Fibroblast of villous mesenchyme (primary cell): Measurements from ENCODE around the gene SOCS4. TPM values are rescaled to one million over a fixed set of nuclear protein-coding genes. Genes with fewer than 3 reads are reported as not detected.
"Not testable (repeated sequence)": the region's sequence is repeated elsewhere in the genome, so short reads cannot be mapped to it uniquely, and the experiment has no call there.

Experiments
- DNase-seq: peaks from one replicate; pipeline ENCODE4 v3.0.0-alpha.2; 2010; ENCODE audit warnings: low read depth
- H3K4me3 ChIP-seq: 2 replicates; pipeline ENCODE4 v1.5.1; 2011; ENCODE audit warnings: low read depth, mild to moderate bottlenecking, low read length
- total RNA-seq: library from RNA; depleted of rRNA; stranded (reverse); fragments of >200 nt; gene quantifications from 2 replicates; pipeline ENCODE4 v1.2.3, GENCODE V29; 2012
- TF ChIP-seq, protein P1 (sequence below): IDR thresholded peaks from 2 replicates; pipeline ENCODE4 v1.5.1; 2012; ENCODE audit warnings: low read depth, mild to moderate bottlenecking, low read length; ENCODE audit not compliant: insufficient read depth

Gene SOCS4
- total RNA-seq, 1 donor, result 26.8 TPM

DNA sequence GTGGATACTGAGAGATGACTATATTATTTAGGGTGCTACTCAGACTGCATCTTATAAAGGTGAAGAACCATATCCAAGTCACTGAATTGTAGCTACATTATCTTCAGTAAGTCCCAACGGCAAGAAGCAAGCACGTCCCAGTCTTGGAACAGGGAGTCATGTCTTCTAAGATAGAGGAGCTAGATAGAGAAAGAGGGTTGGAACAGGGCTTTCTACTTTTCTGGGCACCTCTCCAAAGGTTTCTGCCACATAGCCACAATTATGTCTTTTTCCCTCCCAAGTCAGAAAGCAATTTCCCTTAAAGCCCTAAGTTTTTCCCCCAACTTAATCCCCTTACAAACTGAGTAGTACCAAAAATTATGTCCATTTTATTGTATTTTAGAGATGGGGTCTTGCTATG is 46.8 kb downstream of the SOCS4 start:
- peak; percentile 84 for DNase-seq

GRCh38 chr14:55074662-55075061 is 47.6 kb downstream of the SOCS4 start:
- TF ChIP-seq, protein P1, sequence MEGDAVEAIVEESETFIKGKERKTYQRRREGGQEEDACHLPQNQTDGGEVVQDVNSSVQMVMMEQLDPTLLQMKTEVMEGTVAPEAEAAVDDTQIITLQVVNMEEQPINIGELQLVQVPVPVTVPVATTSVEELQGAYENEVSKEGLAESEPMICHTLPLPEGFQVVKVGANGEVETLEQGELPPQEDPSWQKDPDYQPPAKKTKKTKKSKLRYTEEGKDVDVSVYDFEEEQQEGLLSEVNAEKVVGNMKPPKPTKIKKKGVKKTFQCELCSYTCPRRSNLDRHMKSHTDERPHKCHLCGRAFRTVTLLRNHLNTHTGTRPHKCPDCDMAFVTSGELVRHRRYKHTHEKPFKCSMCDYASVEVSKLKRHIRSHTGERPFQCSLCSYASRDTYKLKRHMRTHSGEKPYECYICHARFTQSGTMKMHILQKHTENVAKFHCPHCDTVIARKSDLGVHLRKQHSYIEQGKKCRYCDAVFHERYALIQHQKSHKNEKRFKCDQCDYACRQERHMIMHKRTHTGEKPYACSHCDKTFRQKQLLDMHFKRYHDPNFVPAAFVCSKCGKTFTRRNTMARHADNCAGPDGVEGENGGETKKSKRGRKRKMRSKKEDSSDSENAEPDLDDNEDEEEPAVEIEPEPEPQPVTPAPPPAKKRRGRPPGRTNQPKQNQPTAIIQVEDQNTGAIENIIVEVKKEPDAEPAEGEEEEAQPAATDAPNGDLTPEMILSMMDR, result no peak
- peak; percentile 43 for DNase-seq
- H3K4me3 ChIP-seq, result no peak overlapping the region

More for the DNA sequence above, 46.8 kb downstream of the SOCS4 start:
- TF ChIP-seq, protein P1, result no peak
- no peak overlapping the region for H3K4me3 ChIP-seq

DNA sequence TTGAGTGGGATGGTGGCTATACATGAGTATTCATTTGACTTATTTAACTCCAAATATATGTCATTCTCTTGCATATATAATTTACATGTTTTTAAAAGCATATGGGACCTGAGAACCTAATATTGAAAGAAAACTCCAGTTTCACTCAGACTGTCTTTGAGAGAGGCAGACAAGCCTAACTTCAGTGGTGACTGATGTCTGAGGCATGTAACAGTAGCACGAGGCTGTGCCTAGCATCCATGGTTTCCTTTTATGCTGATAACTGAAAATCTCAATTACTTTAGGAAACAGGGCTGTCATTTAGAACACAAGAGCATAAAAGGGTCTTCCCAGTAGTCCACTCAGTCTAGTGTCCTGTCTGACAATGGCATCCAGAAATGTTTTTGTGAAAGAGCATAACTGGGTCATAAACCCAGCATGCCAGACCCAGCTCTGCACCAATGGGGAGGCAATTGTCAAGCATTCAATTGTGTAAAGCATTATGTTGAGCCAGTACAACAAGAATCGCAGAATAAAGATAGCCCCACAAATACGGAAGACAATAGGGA is 48.7 kb downstream of the SOCS4 start:
- no peak overlapping the region for H3K4me3 ChIP-seq
- TF ChIP-seq, protein P1, result no peak
- no peak for DNase-seq

GRCh38 chr14:55077170-55078151 is 50.4 kb downstream of the SOCS4 start:
- peak; percentile 34 for DNase-seq
- TF ChIP-seq, protein P1, result no peak
- H3K4me3 ChIP-seq, result no peak overlapping the region

DNA sequence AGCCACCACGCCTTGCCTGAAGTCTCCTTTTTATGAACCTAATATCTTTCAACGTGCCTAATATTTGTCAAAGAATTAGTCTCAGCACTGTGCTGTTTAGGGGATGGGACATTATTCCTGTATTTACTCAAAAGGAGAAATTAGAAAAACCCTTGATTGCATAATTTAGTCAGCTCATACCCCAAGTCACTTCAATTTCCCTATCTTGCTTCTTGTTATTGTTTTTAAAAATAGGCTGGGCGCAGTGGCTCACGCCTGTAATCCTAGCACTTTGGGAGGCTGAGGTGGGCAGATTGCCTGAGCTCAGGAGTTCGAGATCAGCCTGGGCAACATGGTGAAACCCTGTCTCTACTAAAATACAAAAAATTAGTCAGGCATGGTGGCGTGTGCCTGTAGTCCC is 52.9 kb downstream of the SOCS4 start:
- not testable (repeated sequence) for H3K4me3 ChIP-seq, DNase-seq

- DNase-seq, result no peak
- no peak overlapping the region for H3K4me3 ChIP-seq
- TF ChIP-seq, protein P1, result no peak
Observed at GRCh38 chr14:55084401-55085059, 57.5 kb downstream of the SOCS4 start.
